Amniotic epithelial cell (primary cell): ENCODE results near the gene C9orf43.

Experiments
- DNase-seq: peaks from one replicate; pipeline ENCODE4 v3.0.0-alpha.2; 2010; ENCODE audit warnings: low read depth

Gene C9orf43

DNA sequence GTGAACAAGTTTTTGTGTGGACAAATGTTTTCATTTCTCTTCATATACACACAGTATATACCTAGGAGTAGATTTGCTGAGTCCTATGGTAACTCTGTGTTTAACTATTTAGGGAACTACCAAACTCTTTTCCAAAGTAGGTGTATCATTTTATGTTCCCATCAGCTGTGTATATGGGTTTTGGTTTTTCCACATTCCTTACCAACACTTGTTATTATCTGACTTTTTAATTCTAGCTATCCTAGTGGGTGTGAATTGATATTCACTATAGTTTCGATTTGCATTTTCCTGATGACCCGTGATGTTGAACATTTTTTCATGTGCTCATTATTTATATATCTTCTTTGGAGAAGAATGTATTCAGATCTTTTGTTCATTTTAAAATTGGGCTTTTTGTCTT lies 56.6 kb downstream of the C9orf43 start:
- DNase-seq, result no peak

DNA sequence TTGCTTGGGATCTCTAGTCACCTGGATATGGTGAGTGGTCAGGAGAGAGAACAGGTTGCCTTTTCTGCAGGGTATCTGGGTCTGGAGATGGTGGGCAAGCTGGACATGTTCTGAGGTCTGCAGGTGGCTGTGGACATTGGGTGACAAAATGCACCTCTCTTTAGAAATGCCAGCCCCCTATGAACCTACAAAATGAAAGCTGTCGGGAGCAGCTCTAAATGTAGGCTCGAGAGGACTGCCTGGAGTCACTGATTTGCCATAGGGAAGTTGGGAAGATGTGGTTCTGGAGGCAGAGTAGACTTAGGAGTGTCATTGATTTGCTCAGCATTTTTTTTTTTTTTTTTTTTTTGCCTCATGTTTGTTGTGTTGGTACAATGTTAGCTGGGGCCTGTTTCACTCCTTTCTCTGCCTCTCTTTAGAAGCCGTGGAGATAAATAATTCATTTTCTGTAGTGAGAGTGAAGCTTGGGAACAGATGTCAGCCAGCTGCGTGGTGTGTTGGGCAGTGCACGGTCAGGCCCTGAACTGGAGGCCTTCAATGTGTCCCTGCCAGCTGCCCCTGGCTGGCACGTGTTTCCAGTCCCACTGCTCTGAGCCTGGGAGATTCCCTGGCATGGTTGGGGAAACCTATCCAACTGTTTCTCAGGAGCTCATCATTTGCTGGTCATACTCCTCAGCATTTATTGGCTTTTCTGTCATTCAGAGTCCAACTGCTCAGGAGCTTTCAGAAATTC lies 58.3 kb downstream of the C9orf43 start:
- no peak for DNase-seq

DNA sequence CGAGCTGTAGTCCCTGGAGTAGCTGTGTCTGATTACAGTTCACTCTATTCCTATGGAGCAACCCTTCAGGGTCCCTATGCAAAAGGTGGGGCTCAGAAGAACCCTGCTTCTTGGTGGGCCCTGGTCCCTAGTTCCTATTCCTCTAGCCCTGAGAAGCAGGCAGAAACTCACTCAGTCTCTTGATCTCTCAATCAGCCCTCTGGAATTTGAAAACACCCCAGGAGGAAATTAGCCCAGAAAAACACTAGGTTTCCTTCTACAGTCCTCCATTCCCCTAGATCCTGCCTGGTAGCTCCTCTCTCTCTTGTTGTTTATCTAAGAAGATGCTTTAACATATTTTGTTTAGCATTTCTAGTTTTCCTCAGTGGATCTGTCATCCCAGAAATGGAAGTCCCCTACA lies 60.6 kb downstream of the C9orf43 start:
- no peak for DNase-seq

DNA sequence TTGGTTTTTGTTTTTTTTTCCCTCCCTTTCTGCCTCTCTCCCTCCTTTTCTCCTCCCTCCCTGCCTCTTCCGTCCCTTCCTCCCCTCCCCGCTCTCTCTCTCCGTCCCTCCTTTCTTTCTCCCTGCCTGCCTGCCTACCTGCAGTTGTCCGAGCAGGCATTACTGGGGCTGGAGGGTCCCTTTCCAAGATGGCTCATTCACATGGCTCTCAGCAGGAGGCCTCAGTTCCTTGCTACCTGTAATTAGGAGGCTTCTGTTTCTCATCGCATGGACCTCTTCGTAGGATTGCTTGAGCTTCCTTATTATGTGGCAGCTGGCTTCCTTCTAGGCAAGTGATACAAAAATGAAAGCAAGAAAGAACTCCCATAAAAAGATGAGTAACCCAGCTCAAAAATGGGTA lies 61.0 kb downstream of the C9orf43 start:
- DNase-seq, result no peak

DNA sequence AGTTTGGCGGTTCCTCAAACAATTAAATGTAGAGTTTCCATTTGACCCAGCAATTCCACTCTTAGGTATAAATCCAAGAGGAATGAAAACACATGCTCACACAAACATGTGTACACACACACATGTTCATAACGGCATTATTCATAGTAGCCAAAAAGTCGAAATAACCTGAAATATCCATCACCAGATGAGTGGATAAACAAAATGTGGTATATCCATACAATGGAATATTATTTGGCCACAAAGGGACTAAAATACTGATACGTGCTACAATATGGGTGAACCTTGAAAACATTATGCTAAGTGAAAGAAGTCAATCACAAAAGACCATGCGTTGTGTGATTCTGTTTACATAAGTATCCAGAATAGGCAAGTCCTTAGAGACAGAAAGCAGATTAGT lies 61.7 kb downstream of the C9orf43 start:
- DNase-seq, result no peak

DNA sequence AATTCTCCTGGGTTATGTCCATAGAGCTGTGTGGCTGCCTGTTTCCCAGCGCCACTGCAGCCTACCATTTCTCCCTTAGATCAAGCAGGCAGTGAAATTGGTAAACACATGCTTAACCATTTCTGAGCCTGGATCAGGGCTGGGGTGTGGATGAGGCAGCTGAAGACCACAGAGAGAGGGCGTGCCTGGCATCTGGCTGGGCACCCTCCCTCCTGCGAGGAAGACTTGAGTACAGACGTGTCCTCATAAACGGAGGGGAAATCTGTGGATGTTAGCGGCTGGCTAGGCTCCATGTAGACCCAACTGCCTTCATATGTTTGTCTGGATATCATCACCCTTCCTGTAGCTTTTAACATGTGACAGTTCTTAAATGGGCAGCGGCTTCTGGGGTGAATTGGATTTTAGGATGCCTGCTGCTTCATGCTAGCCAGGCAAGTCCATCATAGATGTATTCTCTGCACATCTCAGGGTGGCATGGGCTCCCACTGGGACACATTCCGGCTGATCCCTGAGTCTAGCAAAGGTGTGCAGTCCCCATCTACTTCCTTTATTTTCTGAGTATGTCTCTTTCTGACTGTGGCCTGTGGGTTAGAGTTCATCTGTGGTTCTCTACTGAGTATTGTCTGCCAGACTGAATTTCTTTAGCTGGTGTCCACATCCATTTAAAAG lies 63.9 kb downstream of the C9orf43 start:
- no peak for DNase-seq

DNA sequence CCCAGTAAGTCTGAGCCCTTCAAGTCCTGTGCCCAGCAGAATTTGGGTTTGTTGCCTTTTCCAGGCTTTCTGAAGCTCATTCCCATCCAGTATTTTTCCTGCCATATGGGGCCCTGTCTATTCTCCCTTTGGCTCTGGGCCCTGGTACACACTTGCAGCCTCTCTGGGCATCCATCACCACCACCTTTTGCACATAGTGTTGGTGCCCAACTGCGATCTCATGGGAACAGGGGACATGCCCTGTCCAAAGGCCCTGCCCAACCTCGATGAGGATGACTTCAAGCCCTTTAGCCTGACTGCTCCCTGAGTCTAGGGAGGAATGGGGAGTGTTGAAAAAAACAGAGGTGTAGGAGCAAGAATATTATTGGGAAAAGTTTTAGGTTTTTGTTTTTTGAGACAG lies 64.5 kb downstream of the C9orf43 start:
- DNase-seq, result no peak

DNA sequence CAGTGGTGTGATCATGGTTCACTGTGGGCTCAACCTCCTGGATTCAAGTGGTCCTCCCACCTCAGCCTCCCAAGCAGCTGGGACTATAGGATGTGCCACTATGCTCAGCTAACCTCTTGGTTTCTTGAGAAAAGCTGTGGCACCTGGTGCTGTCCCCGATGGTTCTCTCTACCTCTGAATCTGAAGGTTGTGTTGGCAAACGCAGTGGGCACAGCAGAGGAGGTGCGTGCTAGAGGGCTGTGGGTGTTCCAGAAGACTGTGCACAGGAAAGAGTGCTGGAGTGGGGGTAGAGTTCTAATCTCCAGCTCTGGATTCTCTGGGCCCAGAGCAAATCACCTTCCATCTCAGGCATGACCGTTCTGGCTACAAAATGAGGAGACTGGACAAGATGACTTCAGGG lies 65.4 kb downstream of the C9orf43 start:
- no peak for DNase-seq

DNA sequence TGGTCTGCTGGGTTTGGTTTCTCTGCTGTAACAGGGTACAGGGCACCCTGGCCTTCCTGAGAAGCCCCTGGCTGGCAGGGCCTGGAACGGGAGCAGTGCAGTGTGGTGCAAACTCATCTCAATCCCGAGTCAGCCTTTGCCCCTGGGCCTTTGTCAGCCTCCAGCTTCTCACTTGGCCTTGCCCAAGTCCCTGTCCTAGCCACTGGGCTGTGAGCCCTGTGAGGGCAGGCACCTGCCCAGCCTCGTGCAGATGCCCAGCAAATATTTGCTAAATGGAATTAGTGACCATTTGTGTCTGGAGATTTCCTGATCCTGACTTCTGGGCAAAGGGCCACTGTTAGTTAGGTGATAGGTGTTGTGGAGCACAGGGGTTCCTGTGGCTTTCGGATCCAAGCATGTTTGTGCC lies 66.0 kb downstream of the C9orf43 start:
- DNase-seq, result no peak

DNA sequence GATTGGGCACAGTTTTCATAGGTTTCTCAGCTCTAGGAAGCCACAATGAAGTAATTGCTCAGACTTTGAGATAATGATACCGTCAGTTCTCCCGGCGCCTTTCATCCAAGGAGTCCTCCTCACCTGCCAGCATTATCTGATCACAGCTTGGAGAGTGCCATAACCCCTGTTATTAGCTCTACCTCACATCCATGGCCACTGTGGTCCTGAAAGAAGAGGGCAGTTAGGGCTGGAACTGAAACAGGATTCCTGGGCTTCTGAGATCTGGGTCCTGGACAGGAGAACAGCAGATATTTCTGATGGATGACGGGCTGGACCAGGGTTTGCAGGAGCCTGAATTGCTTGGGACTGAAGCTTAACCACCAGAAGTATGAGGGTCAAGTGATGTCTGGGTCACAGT lies 66.5 kb downstream of the C9orf43 start:
- DNase-seq, result no peak

DNA sequence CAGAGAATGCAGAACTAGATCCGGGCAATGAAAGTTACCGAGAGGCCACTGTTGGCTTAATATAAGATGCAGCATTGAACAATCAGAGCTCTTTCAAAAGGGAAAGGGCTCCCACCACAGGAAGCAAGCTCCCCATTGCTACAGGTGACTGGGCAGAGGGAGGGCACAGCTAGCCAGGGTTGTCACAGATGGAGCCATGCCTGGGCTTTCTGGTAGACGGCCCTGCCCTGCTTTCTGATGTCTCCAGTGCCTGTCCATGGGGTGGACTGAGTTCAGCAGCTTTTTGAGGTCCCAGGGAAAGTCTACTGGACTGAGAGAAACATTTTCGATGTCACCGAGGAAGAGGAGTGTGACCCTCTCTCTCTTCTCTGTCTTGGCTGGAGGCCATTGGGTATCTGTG lies 67.1 kb downstream of the C9orf43 start:
- DNase-seq, result no peak

DNA sequence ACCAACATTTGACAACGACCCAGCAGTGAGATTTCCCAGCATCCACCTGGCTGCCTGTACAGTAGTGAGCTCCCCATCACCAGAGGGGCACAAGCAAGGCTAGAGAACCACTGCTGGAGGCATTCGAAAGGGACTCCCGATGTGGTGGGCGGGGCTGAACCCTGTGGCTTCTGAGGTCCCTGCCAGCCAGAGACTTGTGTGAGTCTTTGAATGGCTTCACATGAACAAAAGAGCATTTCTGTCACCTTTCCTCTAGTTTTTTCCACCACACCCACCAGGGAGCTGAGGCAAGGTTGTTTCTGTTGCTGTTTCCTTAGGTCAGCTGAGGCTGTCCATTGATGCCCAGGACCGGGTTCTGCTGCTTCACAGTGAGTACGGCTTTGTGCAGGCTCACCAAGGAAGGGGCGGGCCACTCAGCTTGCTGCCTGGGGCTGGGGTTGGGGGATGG lies 68.7 kb downstream of the C9orf43 start:
- DNase-seq, result no peak
